ENCODE measurements around the gene OSBP. TPM values are rescaled to one million over a fixed set of nuclear protein-coding genes. Genes with fewer than 3 reads are reported as not detected.

OSBP gene
- total RNA-seq, 1 donor from 2014 or later, result 12.3 TPM

- no peak for DNase-seq (ENCODE audit: low read depth)
- peak overlapping the region; percentile 45 for H3K4me3 ChIP-seq (ENCODE audit: low read depth, low read length)
Measured at GRCh38 chr11:59556115-59556916, 59.3 kb downstream of the OSBP start.

GRCh38 chr11:59555601-59556114, 59.9 kb downstream of the OSBP start:
- no peak for DNase-seq (ENCODE audit: low read depth)
- TF ChIP-seq, protein P1, sequence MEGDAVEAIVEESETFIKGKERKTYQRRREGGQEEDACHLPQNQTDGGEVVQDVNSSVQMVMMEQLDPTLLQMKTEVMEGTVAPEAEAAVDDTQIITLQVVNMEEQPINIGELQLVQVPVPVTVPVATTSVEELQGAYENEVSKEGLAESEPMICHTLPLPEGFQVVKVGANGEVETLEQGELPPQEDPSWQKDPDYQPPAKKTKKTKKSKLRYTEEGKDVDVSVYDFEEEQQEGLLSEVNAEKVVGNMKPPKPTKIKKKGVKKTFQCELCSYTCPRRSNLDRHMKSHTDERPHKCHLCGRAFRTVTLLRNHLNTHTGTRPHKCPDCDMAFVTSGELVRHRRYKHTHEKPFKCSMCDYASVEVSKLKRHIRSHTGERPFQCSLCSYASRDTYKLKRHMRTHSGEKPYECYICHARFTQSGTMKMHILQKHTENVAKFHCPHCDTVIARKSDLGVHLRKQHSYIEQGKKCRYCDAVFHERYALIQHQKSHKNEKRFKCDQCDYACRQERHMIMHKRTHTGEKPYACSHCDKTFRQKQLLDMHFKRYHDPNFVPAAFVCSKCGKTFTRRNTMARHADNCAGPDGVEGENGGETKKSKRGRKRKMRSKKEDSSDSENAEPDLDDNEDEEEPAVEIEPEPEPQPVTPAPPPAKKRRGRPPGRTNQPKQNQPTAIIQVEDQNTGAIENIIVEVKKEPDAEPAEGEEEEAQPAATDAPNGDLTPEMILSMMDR (conservative IDR thresholded peaks at IDR 0.05; ENCODE audit: low read depth, low read length), result no peak
- H3K4me3 ChIP-seq (ENCODE audit: low read depth, low read length), result peak overlapping the region; percentile 45

More at GRCh38 chr11:59556115-59556916, 59.3 kb downstream of the OSBP start:
- TF ChIP-seq, protein P1 (conservative IDR thresholded peaks at IDR 0.05; ENCODE audit: low read depth, low read length), result no peak

- TF ChIP-seq, protein P1 (conservative IDR thresholded peaks at IDR 0.05; ENCODE audit: low read depth, low read length), result no peak
- no peak for DNase-seq (ENCODE audit: low read depth)
- H3K4me3 ChIP-seq (ENCODE audit: low read depth, low read length), result no peak overlapping the region
Measured at GRCh38 chr11:59553323-59553722, 62.3 kb downstream of the OSBP start.

DNA sequence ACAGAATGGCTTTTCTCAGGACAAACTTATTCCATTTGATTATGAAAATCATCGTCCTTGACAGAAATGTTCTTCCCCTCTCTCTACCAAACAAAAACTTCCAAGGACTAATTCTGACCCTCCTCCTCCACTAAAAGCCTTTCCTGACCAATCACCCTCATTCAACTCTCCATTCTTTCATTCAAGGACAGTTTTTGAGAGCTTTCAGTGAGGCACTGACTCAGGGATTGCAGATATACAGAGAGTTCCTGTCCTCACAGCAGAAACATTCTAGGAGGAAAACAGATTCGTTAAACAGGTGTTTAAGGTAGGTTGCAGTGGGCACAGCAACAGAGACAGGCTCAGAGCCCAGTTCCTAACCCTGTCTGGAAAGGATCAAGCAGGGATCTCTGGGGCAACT, 62.7 kb downstream of the OSBP start:
- DNase-seq (ENCODE audit: low read depth), result no peak

DNA sequence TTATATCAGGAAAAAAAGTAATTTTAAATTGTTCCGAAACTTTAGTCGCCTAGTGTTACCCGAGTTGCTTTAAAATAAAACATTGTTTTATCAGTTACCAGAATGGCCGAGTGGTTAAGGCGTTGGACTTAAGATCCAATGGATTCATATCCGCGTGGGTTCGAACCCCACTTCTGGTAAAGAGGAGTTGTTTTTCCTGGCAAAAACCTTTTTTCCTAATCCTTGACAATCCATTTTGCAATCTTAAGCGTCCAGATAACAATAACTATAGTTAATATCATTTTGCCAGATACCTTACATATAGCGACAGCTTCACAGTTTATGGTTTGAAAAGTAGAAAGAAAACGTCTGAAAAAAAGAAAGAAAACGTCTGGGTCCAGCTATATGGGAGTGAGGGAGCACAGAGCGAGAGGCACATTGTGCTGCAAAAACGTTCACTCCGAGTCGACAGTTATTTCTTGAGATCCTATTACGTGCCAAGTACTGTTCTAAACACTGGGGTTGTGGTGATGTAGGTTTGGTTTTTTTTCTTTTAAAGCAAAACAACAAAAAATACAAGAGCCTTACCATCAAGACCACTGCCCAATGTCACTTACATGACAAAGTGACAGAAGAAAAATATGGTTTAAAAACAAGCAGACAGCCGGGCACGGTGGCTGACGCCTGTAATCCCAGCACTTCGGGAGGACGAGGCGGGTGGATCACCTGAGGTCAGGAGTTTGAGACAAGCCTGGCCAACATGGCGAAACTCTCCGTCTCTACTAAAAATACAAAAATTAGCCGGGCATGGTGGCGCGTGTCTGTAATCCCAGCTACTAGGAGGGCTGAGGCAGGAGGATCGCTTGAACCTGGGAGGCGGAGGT, 63.7 kb downstream of the OSBP start:
- DNase-seq (ENCODE audit: low read depth), result no peak
- H3K4me3 ChIP-seq (ENCODE audit: low read depth, low read length), result peak overlapping the region; percentile 57
- TF ChIP-seq, protein P1 (conservative IDR thresholded peaks at IDR 0.05; ENCODE audit: low read depth, low read length), result no peak

More for the DNA sequence above, 62.7 kb downstream of the OSBP start:
- no peak overlapping the region for H3K4me3 ChIP-seq (ENCODE audit: low read depth, low read length)
- TF ChIP-seq, protein P1 (conservative IDR thresholded peaks at IDR 0.05; ENCODE audit: low read depth, low read length), result no peak

GRCh38 chr11:59550842-59551658, 64.5 kb downstream of the OSBP start:
- H3K4me3 ChIP-seq (ENCODE audit: low read depth, low read length), result peak overlapping the region; percentile 57
- peak; percentile 72 for DNase-seq (ENCODE audit: low read depth)
- TF ChIP-seq, protein P1 (conservative IDR thresholded peaks at IDR 0.05; ENCODE audit: low read depth, low read length), result no peak

All from epithelial cell of proximal tubule (primary cell).